ENCODE measurements around the gene RAD52. TPM values are rescaled to one million over a fixed set of nuclear protein-coding genes. Genes with fewer than 3 reads are reported as not detected.

The RAD52 gene
- total and polyA plus RNA-seq, 2 experiments from 2014 or later: 6.6 to 13.4 TPM

DNA sequence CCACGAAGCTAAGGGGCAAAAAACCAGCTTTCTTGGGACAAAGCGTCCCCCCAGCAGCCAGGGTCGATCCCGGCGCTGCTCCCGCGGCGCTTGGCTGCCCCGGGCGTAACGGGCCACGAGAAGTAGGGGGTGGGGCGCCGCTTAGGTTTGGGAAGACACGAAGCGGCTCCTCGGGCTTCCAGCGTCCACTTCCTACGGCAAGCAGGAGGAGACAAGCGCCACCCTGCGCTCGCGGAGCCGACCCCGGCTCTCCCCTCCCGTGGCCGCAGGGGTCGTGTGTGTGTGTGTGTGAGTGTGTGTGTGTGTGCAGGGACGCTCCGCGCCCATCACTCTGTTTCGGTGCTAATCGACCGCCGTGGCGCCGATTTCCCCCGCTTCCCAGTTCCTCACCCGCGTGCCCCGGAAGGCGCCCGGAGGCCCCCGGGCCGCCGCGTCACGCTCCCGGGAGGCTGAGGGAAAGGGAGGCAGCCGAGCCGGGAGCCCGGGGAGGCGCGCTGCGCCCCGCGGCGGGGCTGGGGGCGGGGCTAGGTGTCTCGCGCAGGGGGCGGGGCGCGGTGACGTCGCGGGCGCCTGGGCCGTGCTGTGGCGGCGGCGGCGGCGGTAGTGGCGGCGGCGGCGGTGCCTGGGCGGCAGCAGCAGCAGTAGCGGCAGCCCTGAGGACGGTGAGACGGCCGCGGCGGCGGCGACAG is 41.3 kb upstream of the RAD52 start, which contains the start of gene ERC1:
Gene ERC1 (plus strand): TSS at position 563 of the 689 bp plus-strand sequence. CDS start 36,681 bp downstream, outside the sequence.
- under 1% methylated on average over 53 of the region's 87 CpGs for WGBS (ENCODE audit: low lambda C conversion rate, missing lambda C conversion rate)
- H3K9me3 ChIP-seq (ENCODE audit: low read depth): no peaks in the 10 kb centered on the region
- H4K20me1 ChIP-seq (ENCODE audit: insufficient read depth, poor library complexity, severe bottlenecking): peaks cover 3% of the 10 kb centered on the region
- H3K36me3 ChIP-seq (replicated peaks; ENCODE audit: insufficient read depth, low read depth): no peaks in the 10 kb centered on the region
- TF ChIP-seq EZH2 (IDR thresholded peaks at IDR 0.05; ENCODE audit: borderline replicate concordance): no peak
- TF ChIP-seq, protein P1, sequence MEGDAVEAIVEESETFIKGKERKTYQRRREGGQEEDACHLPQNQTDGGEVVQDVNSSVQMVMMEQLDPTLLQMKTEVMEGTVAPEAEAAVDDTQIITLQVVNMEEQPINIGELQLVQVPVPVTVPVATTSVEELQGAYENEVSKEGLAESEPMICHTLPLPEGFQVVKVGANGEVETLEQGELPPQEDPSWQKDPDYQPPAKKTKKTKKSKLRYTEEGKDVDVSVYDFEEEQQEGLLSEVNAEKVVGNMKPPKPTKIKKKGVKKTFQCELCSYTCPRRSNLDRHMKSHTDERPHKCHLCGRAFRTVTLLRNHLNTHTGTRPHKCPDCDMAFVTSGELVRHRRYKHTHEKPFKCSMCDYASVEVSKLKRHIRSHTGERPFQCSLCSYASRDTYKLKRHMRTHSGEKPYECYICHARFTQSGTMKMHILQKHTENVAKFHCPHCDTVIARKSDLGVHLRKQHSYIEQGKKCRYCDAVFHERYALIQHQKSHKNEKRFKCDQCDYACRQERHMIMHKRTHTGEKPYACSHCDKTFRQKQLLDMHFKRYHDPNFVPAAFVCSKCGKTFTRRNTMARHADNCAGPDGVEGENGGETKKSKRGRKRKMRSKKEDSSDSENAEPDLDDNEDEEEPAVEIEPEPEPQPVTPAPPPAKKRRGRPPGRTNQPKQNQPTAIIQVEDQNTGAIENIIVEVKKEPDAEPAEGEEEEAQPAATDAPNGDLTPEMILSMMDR (IDR thresholded peaks at IDR 0.05; ENCODE audit: poor library complexity): peak; percentile 4
- H3K4me1 ChIP-seq (ENCODE audit: insufficient read depth): peaks cover 23% of the 10 kb centered on the region
- peaks cover 60% of the 10 kb centered on the region for H3K79me2 ChIP-seq
- peak within 1 kb of the TSS; percentile 92 for H3K4me3 ChIP-seq
- H3K9me2 ChIP-seq (replicated peaks; ENCODE audit: insufficient read depth): no peaks in the 10 kb centered on the region
- H2AFZ ChIP-seq: peak within 1 kb of the TSS; percentile 97
- peak; percentile 95 for DNase-seq (ENCODE audit: low spot score)
- H3K27ac ChIP-seq: peak within 1 kb of the TSS; percentile 100
- H3K27me3 ChIP-seq: no peaks in the 10 kb centered on the region
- peak within 1 kb of the TSS; percentile 89 for H3K4me2 ChIP-seq

DNA sequence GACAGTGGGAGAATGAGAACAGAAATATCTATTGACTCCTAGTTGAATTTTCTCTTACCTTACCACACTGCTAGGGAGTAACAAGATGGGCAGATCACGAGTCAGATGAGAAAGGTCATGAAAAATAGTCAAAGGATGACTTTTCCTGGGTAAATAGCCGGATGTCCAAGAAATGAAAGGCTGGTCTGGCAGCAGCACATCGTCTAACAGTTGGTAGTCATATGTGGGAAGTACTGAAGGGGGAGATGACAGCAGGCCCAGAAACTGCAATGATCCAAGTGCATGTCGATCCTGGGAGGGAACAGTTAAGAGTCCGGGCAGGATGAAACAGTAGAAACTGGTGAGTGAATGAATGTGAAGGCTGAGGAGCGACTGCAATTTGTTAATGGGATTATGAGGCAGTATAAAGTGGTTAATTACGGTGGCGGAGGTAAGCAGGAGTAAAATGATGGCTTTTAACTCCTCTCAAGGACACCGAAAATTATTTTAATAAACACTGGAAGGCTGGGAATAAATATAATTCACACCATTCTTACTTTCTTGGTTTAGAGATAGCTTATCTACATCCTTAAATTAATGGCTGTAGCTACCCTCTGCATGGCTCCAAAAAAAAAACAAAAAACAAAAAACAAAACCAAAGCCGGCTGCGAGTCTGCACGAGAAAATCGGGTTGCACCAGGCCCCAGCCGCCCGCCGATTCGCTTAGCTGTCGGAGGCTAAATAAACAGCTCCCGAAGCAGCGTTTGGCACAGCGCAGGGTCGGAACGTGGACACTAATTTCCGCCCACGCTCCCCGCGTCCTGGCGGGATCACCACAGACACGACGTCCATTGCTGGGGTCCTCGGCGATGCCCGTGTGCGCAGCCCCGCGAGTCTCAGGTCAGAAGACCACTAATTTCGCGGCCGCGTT is 40.5 kb upstream of the RAD52 start:
- Histone ChIP-seq H3K27ac (peak overlapping the region; percentile 100), H2AFZ (peak overlapping the region; percentile 97), H3K4me1 (ENCODE audit: insufficient read depth) (peaks cover 23% of the 10 kb centered on the region), H3K36me3 (replicated peaks; ENCODE audit: insufficient read depth, low read depth) (no peaks in the 10 kb centered on the region), H4K20me1 (ENCODE audit: insufficient read depth, poor library complexity, severe bottlenecking) (no peaks in the 10 kb centered on the region), H3K27me3 (no peaks in the 10 kb centered on the region), H3K4me2 (peak overlapping the region; percentile 89), H3K9me2 (replicated peaks; ENCODE audit: insufficient read depth) (no peaks in the 10 kb centered on the region), H3K79me2 (peaks cover 52% of the 10 kb centered on the region), H3K9me3 (ENCODE audit: low read depth) (no peaks in the 10 kb centered on the region), H3K4me3 (peak overlapping the region; percentile 92)
- DNase-seq (ENCODE audit: low spot score): peak; percentile 80
- TF ChIP-seq EZH2phosphoT487 (IDR thresholded peaks at IDR 0.05; ENCODE audit: low read depth, severe bottlenecking, unreplicated experiment) (no peak), EZH2 (IDR thresholded peaks at IDR 0.05; ENCODE audit: borderline replicate concordance) (no peak)
- TF ChIP-seq, protein P1 (IDR thresholded peaks at IDR 0.05; ENCODE audit: poor library complexity): no peak
- 3% methylated on average over 40 of the region's 40 CpGs for WGBS (ENCODE audit: low lambda C conversion rate, missing lambda C conversion rate)

DNA sequence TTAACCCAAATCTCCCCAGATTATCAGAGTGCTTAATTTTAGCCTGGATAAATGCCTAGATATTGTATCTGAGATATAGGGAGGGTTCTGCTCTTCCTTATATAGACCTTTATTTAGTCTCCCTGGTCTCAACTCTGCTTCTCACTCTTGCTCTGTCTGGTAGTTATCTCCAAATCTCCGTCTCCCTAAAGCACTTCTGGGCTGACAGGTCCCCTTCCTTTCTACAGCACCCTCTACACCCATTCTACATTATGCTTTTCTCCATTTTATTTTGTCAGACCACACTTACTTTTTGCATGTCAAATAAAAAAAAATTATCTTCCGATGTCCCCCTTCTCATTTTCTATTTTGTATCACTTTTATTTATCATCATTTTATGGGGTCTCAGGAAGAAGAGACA is 39.6 kb upstream of the RAD52 start:
- no peaks in the 10 kb centered on the region for H3K9me2 ChIP-seq (replicated peaks; ENCODE audit: insufficient read depth)
- H3K36me3 ChIP-seq (replicated peaks; ENCODE audit: insufficient read depth, low read depth): no peaks in the 10 kb centered on the region
- H3K4me2 ChIP-seq: peak overlapping the region; percentile 89
- H3K9me3 ChIP-seq (ENCODE audit: low read depth): no peaks in the 10 kb centered on the region
- TF ChIP-seq EZH2phosphoT487 (IDR thresholded peaks at IDR 0.05; ENCODE audit: low read depth, severe bottlenecking, unreplicated experiment): no peak
- no peak for DNase-seq (ENCODE audit: low spot score)
- peak overlapping the region; percentile 100 for H3K27ac ChIP-seq
- H4K20me1 ChIP-seq (ENCODE audit: insufficient read depth, poor library complexity, severe bottlenecking): no peaks in the 10 kb centered on the region
- H3K4me1 ChIP-seq (ENCODE audit: insufficient read depth): peaks cover 23% of the 10 kb centered on the region
- H3K4me3 ChIP-seq: peak overlapping the region; percentile 92
- H3K79me2 ChIP-seq: peaks cover 43% of the 10 kb centered on the region
- 55% methylated on average over 2 of the region's 2 CpGs for WGBS (ENCODE audit: low lambda C conversion rate, missing lambda C conversion rate)
- no peak overlapping the region for H2AFZ ChIP-seq
- no peaks in the 10 kb centered on the region for H3K27me3 ChIP-seq

DNA sequence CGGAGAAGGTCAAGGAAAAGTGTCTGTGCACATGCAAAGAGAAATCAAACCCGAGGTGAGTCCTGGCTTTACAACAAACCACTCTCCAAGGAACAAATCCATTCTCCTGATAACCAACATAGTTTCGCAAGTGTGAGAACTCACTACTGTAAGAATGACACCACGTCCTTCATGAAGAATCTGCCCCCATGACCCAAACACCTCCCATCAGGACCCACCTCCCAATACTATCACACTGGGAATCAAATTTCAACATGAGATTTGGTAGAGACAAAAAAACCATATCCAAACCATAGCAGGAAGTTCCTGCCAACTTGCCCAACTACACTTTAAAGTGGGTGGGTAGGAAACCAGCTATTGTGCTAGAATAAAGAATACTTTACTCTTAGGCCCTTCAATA is 39.2 kb upstream of the RAD52 start:
- Histone ChIP-seq H3K79me2 (peaks cover 38% of the 10 kb centered on the region), H3K36me3 (replicated peaks; ENCODE audit: insufficient read depth, low read depth) (no peaks in the 10 kb centered on the region), H4K20me1 (ENCODE audit: insufficient read depth, poor library complexity, severe bottlenecking) (no peaks in the 10 kb centered on the region), H3K4me1 (ENCODE audit: insufficient read depth) (peaks cover 23% of the 10 kb centered on the region), H3K4me2 (peak overlapping the region; percentile 89), H3K9me2 (replicated peaks; ENCODE audit: insufficient read depth) (no peaks in the 10 kb centered on the region), H2AFZ (no peak overlapping the region), H3K27ac (peak overlapping the region; percentile 100), H3K27me3 (no peaks in the 10 kb centered on the region), H3K9me3 (ENCODE audit: low read depth) (no peaks in the 10 kb centered on the region), H3K4me3 (no peak overlapping the region)
- no peak for TF ChIP-seq EZH2 (IDR thresholded peaks at IDR 0.05; ENCODE audit: borderline replicate concordance)
- no peak for TF ChIP-seq EZH2phosphoT487 (IDR thresholded peaks at IDR 0.05; ENCODE audit: low read depth, severe bottlenecking, unreplicated experiment)
- TF ChIP-seq, protein P1 (IDR thresholded peaks at IDR 0.05; ENCODE audit: poor library complexity): no peak
- DNase-seq (ENCODE audit: low spot score): no peak
- 65% methylated on average over 4 of the region's 4 CpGs for WGBS (ENCODE audit: low lambda C conversion rate, missing lambda C conversion rate)

All from hepatocyte (in vitro differentiated cells).